ENCODE data around the gene SUN1.

The SUN1 gene

GRCh38 chr7:879093-879492, 46.8 kb downstream of the SUN1 start:
- TF ChIP-seq WT1 (tag by site-specific recombination; IDR thresholded peaks at IDR 0.05), result no peak
- no peak for TF ChIP-seq PBX3 (CRISPR knock-in tag; IDR thresholded peaks at IDR 0.05)
- Histone ChIP-seq H3K36me3 (ENCODE audit: control insufficient read depth in 2 of 2, insufficient read depth in 1 of 2, low read length in 2 of 2) (peaks cover 0 to 28% of the 10 kb centered on the region in 2 experiments; a peak in 1 of 3 replicates), H3K4me1 (ENCODE audit: control insufficient read depth, insufficient read depth, low read length) (no peaks in the 10 kb centered on the region), H3K9me3 (ENCODE audit: control insufficient read depth, insufficient read depth, low read depth, low read length) (no peaks in the 10 kb centered on the region), H3K4me3 (ENCODE audit: low read depth, low read length) (no peak overlapping the region), H3K27ac (ENCODE audit: extremely low read depth, low read depth, low read length) (no peak overlapping the region)
- CTCF ChIA-PET, result interaction anchor here (1.2 kb wide), 1 partner anchor 91 kb away, joined by 3 read pairs; no protein-coding TSS in a partner anchor
- POLR2A ChIA-PET, result no interaction called here

GRCh38 chr7:879706-880105, 47.4 kb downstream of the SUN1 start:
- no peak overlapping the region for H3K27ac ChIP-seq (ENCODE audit: extremely low read depth, low read depth, low read length)
- no peak overlapping the region for H3K4me3 ChIP-seq (ENCODE audit: low read depth, low read length)
- H3K9me3 ChIP-seq (ENCODE audit: control insufficient read depth, insufficient read depth, low read depth, low read length), result no peaks in the 10 kb centered on the region
- no peak for TF ChIP-seq ZNF423 (tag by site-specific recombination; IDR thresholded peaks at IDR 0.05)
- H3K36me3 ChIP-seq (ENCODE audit: control insufficient read depth in 2 of 2, insufficient read depth in 1 of 2, low read length in 2 of 2), result peaks cover 0 to 27% of the 10 kb centered on the region in 2 experiments; a peak in 1 of 3 replicates
- ChIA-PET CTCF (interaction anchor here (1.2 kb wide), 1 partner anchor 92 kb away, joined by 3 read pairs; no protein-coding TSS in a partner anchor), POLR2A (no interaction called here)
- no peaks in the 10 kb centered on the region for H3K4me1 ChIP-seq (ENCODE audit: control insufficient read depth, insufficient read depth, low read length)

- ChIA-PET CTCF (interaction anchor here (1.2 kb wide), 1 partner anchor 93 kb away, joined by 3 read pairs; no protein-coding TSS in a partner anchor), POLR2A (no interaction called here)
- Histone ChIP-seq H3K4me3 (ENCODE audit: low read depth, low read length) (no peak overlapping the region), H3K27ac (ENCODE audit: extremely low read depth, low read depth, low read length) (no peak overlapping the region), H3K9me3 (ENCODE audit: control insufficient read depth, insufficient read depth, low read depth, low read length) (no peaks in the 10 kb centered on the region), H3K4me1 (ENCODE audit: control insufficient read depth, insufficient read depth, low read length) (no peaks in the 10 kb centered on the region), H3K36me3 (ENCODE audit: control insufficient read depth in 2 of 2, insufficient read depth in 1 of 2, low read length in 2 of 2) (peaks cover 0 to 20% of the 10 kb centered on the region in 2 experiments; a peak in 1 of 3 replicates)
- no peak for TF ChIP-seq SALL2 (tag by site-specific recombination; IDR thresholded peaks at IDR 0.05; ENCODE audit: borderline replicate concordance)
- TF ChIP-seq SETDB1 (IDR thresholded peaks at IDR 0.05; ENCODE audit: insufficient read length, low read length), result no peak
- TF ChIP-seq ZBTB11 (tag by site-specific recombination; conservative IDR thresholded peaks at IDR 0.05; ENCODE audit: low read depth), result no peak
- no peak for TF ChIP-seq GFI1B (tag by site-specific recombination; IDR thresholded peaks at IDR 0.05)
- no peak for TF ChIP-seq ZIC2 (tag by site-specific recombination; IDR thresholded peaks at IDR 0.05)
- TF ChIP-seq ZSCAN18 (tag by site-specific recombination; IDR thresholded peaks at IDR 0.05), result no peak
- no peak for TF ChIP-seq ZNF114 (tag by site-specific recombination; IDR thresholded peaks at IDR 0.05)
- TF ChIP-seq PRDM4 (tag by site-specific recombination; IDR thresholded peaks at IDR 0.05), result no peak
- no peak for TF ChIP-seq ZNF776 (tag by site-specific recombination; IDR thresholded peaks at IDR 0.05; ENCODE audit: borderline replicate concordance)
- no peak for TF ChIP-seq ZNF747 (tag by site-specific recombination; IDR thresholded peaks at IDR 0.05)
- no peak for TF ChIP-seq ZNF350 (tag by site-specific recombination; IDR thresholded peaks at IDR 0.05)
- no peak for TF ChIP-seq ZNF830 (tag by site-specific recombination; IDR thresholded peaks at IDR 0.05; ENCODE audit: low read depth)
- no peak for TF ChIP-seq ZNF623 (tag by site-specific recombination; IDR thresholded peaks at IDR 0.05)
Measured at GRCh38 chr7:880450-880849, 48.2 kb downstream of the SUN1 start.

Data from HEK293 (cell line).